ENCODE measurements around the gene ABCC10.
A peak's percentile ranks its signal among the peaks of the same experiment; 100 is the strongest.

The ABCC10 gene

DNA sequence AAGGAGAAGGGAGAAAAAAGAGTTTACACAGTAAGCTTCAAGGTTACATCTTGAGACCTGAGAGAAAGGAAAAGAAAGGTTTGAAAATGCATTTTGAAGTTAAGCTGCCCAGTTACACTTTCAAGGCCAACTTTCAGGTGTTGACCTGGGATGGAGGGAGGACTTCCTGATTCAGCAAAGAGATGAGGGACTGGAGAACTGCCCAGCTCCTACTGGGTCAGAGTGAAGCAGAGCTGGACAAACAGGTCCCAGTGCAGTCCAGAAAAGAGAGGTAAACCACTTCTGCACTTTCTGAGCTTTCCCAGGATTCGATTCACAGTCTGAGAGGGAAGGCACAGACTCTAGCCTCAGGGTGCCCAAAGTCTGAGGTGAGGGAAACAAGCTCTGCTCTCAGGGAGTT lies 44.1 kb downstream of the ABCC10 start:
- no peak for DNase-seq (ENCODE audit: low read depth)

- DNase-seq (ENCODE audit: low read depth), result no peak
These were observed 45.2 kb downstream of the ABCC10 start for GRCh38 chr6:43472515-43472914.

- DNase-seq (ENCODE audit: low read depth), result no peak
These were observed 48.2 kb downstream of the ABCC10 start for GRCh38 chr6:43475516-43475915.

DNA sequence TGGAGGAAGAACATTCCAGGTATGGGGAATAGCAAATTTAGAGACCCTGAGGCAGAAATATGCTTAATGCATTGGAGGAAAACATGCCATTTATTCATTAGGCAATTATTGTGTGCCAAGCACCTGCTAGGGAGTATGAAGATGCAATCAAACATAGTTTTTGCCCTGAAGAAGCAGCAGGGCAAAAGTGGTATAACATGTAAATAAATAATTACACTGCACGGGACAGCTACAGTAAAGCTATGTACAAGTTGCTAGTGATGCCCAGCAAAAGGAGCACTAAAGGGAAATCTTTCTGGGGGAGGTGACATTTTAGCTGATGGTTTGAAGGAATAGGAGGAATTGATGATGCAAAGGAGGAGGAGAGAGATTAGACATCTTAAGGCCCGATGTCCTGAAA lies 49.4 kb downstream of the ABCC10 start:
- no peak for DNase-seq (ENCODE audit: low read depth)

DNA sequence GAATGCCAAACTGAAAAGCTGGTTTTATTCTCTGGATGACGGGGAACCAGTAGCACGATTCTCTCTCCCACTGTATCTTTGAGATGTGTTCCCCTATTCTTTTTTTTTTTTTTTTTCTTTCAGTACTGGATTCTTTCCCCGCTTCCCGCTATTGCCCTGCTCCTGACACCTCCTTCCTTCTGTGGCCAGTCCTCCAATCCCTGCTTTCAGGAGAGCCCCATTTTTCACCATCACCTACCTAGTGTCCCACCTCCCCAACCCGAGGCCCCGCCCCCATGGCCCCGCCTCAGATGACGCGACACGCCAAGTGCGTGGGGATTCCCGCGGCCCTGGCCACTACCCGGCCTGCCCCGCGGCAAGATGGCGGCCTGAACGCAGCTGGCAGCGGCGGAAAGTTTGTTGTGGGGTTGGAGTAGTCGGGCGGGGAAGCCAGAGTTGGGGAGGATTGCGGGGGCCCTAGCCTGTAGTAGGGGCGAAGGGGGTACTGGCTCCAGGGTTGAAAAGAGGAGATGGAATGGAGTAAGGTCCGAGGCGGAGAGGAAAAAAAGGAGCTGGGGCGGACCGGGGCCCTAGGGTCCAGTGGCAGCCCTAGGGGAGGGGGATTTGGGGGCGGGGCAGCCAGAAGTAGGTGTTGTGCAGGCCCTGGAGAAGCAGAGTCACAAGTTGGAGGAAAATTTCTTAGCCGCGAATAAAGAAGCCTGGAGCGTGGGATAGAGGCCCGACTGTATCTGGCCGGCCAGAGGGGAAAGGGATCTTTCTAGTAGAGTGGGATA lies 50.1 kb downstream of the ABCC10 start, which contains the start of gene TJAP1:
TSS of gene TJAP1 (plus strand) at position 336 of the 773 bp plus-strand sequence. CDS start 21,432 bp downstream, outside the sequence.
- DNase-seq (ENCODE audit: low read depth), result peak; percentile 94

DNA sequence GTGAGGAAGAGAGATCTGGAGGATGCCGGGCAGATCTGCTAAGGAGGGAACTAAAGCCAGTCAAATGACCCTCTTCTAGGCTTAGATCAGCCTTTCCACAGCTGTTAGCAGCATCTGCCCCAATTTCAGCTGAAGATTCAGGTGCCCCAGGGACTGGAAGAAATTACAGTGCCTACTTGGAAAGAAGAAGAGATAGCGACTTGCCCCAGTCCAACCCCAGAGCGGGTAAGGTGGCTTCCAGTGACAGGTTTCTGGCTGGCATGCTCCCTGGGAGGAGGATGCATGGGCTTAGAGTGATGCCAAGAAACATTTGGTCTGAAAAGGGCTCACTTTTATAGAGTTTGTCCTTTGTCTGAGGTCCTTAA lies 50.6 kb downstream of the ABCC10 start:
- no peak for DNase-seq (ENCODE audit: low read depth)

DNA sequence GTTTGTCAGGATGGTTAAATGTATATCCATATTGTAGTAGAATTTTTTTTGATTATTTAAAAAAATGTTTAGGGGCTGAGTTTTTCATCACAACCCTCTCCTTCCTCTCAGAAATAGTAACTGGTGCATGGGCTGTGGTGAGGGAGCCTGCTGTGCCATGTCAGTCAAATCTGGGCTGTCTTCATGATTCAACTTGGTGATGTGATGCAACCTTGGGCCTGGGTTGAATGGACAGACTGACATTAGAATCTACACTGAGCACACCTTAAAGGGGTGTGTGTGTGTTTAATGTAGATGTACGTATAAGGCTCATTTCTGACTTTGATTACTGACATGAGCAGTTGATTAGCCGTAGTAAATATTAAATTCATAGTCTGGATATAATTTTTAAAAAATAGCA lies 53.7 kb downstream of the ABCC10 start:
- no peak for DNase-seq (ENCODE audit: low read depth)

DNA sequence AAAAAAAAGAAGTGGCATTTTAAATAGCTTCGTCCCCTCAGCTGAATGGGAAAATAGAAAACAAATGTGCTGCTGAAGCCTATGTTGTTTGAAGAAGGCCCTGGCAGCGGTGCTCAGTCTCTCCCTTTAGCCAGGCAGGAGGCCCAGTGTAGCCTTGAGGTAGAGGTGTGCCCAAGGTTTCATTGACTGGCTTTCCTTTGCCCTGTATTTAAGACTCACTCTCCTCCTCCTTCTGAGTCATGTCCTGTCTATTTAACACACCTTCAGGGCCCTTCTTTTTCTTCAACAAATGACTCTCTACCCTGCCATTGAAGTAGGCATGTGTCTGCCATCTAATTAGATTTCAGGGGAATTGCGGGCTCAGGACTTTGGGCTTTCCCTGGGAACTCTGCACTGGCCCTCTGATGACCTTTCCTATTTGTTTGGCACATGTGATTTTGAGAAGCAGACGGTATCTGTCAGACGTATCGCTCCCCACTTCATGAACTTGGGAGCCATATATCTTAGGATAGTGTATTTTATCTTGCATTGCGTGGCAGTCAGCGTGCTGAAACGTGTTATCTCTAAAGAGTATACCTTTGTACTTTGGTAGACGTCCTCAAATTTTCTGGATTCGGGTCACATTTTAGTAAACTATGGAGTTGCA lies 54.4 kb downstream of the ABCC10 start:
- DNase-seq (ENCODE audit: low read depth), result no peak

DNA sequence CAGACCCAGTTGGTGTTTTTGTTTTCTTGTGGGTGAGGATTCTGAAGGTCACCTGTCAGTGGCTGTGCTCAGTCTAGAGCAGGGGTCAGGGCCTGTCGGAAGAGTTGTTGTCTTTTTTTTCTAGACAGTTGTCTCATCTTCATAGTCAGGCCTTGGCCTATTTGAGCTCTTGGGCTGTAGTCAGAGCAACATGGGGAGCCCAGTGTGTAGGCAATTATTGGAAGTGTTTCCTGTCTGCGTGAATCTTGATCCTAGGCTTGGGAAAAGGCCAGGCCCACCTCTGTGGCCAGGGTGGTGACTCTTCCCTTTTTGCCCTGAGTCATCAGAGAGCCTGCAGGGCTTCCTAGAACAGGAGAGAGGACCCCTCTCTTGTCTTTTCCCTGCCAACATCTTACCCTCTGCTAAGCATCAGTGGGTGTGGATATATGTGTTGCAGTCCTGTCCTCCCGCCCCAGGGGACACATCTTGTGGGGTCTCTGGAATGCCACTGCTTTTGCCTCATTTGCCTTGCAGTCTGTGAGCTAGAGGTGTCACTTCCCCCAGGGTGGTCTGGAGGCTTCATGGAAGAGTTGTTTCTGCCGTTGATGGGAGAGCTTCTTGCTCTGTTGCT lies 61.4 kb downstream of the ABCC10 start:
- DNase-seq (ENCODE audit: low read depth), result no peak

GRCh38 chr6:43489277-43490072 lies 62.1 kb downstream of the ABCC10 start:
- DNase-seq (ENCODE audit: low read depth), result no peak

DNA sequence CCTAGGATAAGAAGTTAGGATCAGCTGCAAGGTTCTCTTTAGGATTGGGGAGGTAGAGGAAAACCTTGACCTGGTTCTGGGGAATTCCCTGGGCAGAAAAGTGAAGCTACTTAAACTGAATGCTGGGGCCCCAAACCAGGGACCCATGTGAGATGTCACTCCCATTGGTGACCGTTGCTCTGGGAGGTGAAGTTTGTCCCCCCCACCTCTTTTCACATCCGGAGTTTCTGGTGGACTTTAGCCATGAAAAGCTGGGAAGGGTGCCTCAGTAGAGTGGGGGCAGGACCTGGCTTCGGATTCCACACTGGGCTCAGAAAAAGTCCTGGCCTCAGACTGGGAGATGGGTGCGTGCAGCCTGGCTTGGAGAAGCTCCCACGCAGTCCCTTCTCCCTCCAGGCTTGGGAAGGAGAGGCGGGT lies 63.2 kb downstream of the ABCC10 start:
- no peak for DNase-seq (ENCODE audit: low read depth)

DNA sequence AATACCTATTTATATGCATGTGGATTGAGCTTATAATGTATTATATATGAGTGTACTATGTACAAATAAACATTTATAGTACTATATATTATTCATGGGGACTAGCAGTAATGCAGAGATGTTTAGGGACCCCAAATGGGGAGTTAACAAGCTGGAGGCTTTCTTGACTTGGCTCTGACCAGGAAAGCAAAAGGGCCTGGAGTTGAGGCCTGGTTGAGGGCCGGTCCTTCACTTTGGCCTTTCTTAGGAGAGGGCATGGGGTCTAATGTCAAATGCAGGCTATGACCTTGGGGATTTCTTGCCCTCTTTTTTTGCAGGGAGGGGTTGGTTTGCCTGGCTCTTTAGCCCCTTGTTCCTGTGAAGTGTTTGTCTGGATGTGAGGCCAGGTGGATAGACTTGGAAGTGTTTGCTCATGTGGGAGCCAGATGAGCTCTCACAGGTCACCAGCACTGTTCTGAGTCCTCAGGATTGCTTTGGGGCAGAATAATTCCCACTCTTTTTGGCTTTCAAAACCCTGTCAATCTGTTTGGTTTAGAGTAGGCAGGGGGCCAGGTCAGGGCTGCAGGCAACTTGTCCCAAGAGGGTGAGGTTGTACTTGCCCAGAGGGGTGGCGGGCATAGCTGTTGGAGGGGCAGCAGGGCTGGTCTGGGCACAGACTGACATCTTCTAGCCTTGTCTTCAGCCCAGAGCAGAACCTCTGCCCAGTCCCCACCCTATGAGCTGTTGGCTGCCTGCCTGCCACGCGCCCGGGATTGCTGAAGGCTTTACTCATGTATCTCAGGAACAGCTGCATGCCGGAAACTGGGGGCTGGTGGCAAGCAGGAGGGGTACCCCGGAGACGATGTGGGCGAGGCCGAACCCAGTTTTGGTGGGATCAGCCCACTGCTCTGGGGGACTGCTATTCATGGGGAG lies 64.7 kb downstream of the ABCC10 start:
- no peak for DNase-seq (ENCODE audit: low read depth)

- no peak for DNase-seq (ENCODE audit: low read depth)
These were observed 65.3 kb downstream of the ABCC10 start for GRCh38 chr6:43492673-43493072.

DNA sequence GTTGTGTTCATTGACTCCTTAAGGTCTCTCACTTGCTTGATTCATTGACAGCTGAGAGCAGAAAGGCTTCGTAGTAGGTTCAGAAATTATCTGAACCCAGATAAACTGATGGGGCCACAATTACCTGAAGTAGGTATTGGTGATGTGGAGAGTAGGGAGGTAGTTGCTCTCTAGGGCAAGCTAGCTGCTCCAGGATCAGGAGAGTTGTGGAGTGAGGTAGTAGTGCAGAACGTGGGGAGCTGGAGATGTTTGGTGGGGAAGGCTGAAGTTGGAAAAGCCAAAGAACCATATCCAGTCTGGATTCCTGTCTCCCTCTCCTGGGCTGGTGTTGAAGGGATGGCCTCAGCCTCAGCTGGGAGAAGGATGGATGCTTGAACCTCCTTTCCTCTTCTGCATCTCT lies 65.9 kb downstream of the ABCC10 start:
- no peak for DNase-seq (ENCODE audit: low read depth)

GRCh38 chr6:43493833-43494232 lies 66.5 kb downstream of the ABCC10 start:
- DNase-seq (ENCODE audit: low read depth), result no peak

- no peak for DNase-seq (ENCODE audit: low read depth)
These were observed 67.0 kb downstream of the ABCC10 start for GRCh38 chr6:43494321-43494720.

GRCh38 chr6:43494766-43495165 lies 67.4 kb downstream of the ABCC10 start:
- DNase-seq (ENCODE audit: low read depth), result no peak

DNA sequence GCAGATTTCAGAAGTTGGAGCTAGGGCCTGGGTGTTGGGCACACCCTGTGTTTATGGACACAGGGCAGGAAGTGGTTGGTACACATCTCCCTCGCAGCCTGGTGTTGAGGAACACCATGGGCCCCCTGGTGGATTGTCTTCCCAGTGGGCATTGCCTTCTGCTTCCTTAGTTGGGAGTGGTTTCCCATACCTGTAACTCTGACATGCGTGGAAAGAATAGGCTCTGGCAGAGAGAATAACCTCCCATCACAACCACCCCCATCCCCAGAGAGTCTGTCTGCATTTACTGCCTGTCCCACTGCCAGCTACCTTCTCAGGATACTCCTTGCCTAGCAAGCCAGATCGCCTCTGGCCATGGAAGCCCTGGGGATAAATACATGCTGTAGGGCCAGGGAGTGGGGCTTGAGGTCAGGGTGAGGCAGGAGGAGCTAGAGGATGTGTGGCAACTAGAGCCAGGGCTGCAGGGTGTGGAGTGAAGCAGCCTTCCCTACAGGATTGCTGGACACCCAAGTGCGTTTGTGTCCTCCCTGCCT lies 68.1 kb downstream of the ABCC10 start:
- no peak for DNase-seq (ENCODE audit: low read depth)

DNA sequence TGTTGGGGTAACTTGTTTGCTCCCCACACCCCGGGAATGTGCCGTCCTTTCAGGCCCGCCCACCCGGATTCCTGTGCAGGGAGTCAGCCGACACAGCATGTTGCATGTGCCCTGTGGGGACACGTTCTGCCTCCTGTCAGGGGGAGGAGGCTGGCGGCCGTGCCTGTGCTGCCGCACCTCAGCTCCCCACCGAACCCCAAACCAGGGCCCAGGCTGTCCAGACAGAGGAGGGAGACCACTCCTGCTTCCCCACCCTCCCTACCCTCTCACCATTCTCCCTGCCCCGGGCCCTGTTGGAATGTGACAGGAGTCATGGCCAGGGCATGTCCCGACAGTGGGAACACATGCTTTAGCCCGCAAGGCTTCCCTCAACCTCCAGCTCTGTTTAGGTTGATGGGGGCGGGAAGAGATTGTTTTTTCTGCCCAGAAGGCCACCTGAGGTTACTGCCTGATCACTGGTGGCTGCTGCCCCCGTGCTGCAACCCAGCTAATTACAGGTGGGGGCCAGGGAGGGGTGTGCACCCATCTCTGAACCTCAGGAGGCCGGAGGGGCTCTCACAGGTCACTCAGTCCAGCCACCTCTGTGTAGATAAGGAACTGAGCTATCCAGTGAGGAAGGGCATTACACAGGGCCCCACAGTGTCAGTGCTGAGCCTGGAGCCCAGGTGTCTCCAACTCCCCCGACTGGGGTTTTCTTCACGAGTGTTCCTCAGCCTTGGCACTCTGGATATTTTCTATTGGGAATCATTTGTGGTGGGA lies 69.2 kb downstream of the ABCC10 start:
- no peak for DNase-seq (ENCODE audit: low read depth)

- DNase-seq (ENCODE audit: low read depth), result no peak
These were observed 69.7 kb downstream of the ABCC10 start for GRCh38 chr6:43497129-43497396.

DNA sequence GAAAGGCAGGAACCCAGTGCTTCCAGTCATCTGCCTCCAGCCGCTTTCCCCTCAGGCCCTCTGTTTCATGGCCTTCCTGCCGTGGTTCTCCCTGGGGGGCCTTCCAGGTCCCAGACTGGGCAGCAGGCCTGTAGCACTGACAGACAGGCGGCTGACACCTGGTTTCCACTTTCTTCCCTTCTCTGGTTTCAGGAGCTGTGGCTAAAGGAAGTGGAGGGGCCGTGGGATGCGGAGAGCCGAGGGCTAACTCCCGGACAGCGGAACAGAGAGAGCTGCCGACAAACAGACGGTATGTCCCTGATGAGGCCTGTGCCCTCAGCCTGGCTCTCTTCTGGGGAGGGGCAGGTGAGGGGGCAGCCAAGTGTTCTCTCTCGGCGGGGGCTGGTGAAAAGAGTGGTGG lies 70.3 kb downstream of the ABCC10 start:
- no peak for DNase-seq (ENCODE audit: low read depth)

Data from T follicular helper cell (primary cell).